SK-N-SH (cell line): ENCODE data around the gene SSBP2. TPM values are rescaled to one million over a fixed set of nuclear protein-coding genes. Genes with fewer than 3 reads are reported as not detected.

Experiments used
- CTCF ChIA-PET: fragments of 300-600, 350-600 bp; formaldehyde crosslinking; extraction: SDS; loops from one replicate; lab custom pipeline; 2021; lab: Yijun Ruan, JAX
- POLR2A ChIA-PET: fragments of 350-600 bp; sonication (Branson Sonifier 250); formaldehyde crosslinking; extraction: SDS; loops from one replicate; lab custom pipeline; 2020; ENCODE audit warnings: antibody characterized with exemption, inconsistent platforms; lab: Yijun Ruan, JAX
- DNase-seq: peaks from one replicate; pipeline ENCODE4 v3.0.0; 2012
- H2AFZ ChIP-seq: fragments of 200-600 bp; sonication (generic); 2 replicates; pipeline ENCODE4 v1.8.1; 2016; ENCODE audit warnings: antibody characterized with exemption, mild to moderate bottlenecking, low read depth
- H3F3A ChIP-seq: fragments of 200-600 bp; sonication (generic); replicated peaks from 2 replicates; pipeline ENCODE3; 2016; ENCODE audit warnings: antibody characterized with exemption, mild to moderate bottlenecking; ENCODE audit not compliant: insufficient read depth
- H3K27ac ChIP-seq, 2 experiments: fragments of 200-500 bp in 1 of 2; fragments of 200-600 bp in 1 of 2; sonication (Bioruptor generic) in 1 of 2; sonication (generic), shearing (Covaris generic) in 1 of 2; 2 replicates each; pipeline versions ENCODE4 v1.5.1 to v1.6.1; 2014 to 2016; ENCODE audit warnings: low read depth in 2 of 2, inconsistent platforms in 1 of 2, low read length in 1 of 2, mild to moderate bottlenecking in 1 of 2, mixed read lengths in 1 of 2
- H3K27me3 ChIP-seq: fragments of 200-600 bp; sonication (generic), shearing (Covaris generic); 2 replicates; pipeline ENCODE4 v1.6.1; 2016; ENCODE audit warnings: mixed run types; ENCODE audit not compliant: insufficient read depth
- H3K36me3 ChIP-seq, 2 experiments: fragments of 200-500 bp in 1 of 2; fragments of 200-600 bp in 1 of 2; sonication (Bioruptor generic) in 1 of 2; sonication (generic) in 1 of 2; replicated peaks in 1 of 2; 2 replicates each; pipeline versions ENCODE3 to v1.5.1; 2014 to 2016; ENCODE audit warnings: low read length in 1 of 2, mild to moderate bottlenecking in 1 of 2; ENCODE audit not compliant: insufficient read depth in 2 of 2, control insufficient read depth in 1 of 2
- H3K4me1 ChIP-seq, 2 experiments: fragments of 200-500 bp in 1 of 2; fragments of 200-600 bp in 1 of 2; sonication (Bioruptor generic) in 1 of 2; sonication (generic), shearing (Covaris generic) in 1 of 2; 2 replicates each; pipeline versions ENCODE4 v1.5.1 to v1.6.1; 2014 to 2016; ENCODE audit warnings: low read depth in 1 of 2, low read length in 1 of 2, mixed run types in 1 of 2; ENCODE audit not compliant: insufficient read depth in 2 of 2, control insufficient read depth in 1 of 2
- H3K4me2 ChIP-seq: fragments of 200-600 bp; sonication (generic), shearing (Covaris generic); 2 replicates; pipeline ENCODE4 v1.6.1; 2017; ENCODE audit warnings: mixed run types
- H3K4me3 ChIP-seq, 2 experiments: fragments of 200-500 bp in 1 of 2; fragments of 200-600 bp in 1 of 2; sonication (Bioruptor generic) in 1 of 2; sonication (generic), shearing (Covaris generic) in 1 of 2; 2 replicates each; pipeline versions ENCODE4 v1.5.1 to v1.8.1; 2014 to 2016; ENCODE audit warnings: low read depth in 2 of 2, inconsistent platforms in 1 of 2, low read length in 1 of 2, mild to moderate bottlenecking in 1 of 2, mixed read lengths in 1 of 2, moderate library complexity in 1 of 2
- H3K79me2 ChIP-seq: fragments of 200-600 bp; sonication (generic); 2 replicates; pipeline ENCODE4 v1.8.1; 2017; ENCODE audit warnings: mild to moderate bottlenecking; ENCODE audit not compliant: insufficient read depth
- H3K9ac ChIP-seq: fragments of 200-600 bp; sonication (generic); 2 replicates; pipeline ENCODE4 v1.6.1; 2017; ENCODE audit warnings: mixed run types
- H3K9me2 ChIP-seq: fragments of 200-600 bp; sonication (generic); 2 replicates; pipeline ENCODE4 v1.6.1; 2017; ENCODE audit warnings: mixed run types
- H3K9me3 ChIP-seq: fragments of 200-600 bp; sonication (generic); 2 replicates; pipeline ENCODE4 v1.6.1; 2017; ENCODE audit warnings: mixed run types, mild to moderate bottlenecking, moderate library complexity
- H4K20me1 ChIP-seq: fragments of 200-600 bp; sonication (generic); 2 replicates; pipeline ENCODE4 v1.6.1; 2017; ENCODE audit warnings: mild to moderate bottlenecking, mixed run types; ENCODE audit not compliant: insufficient read depth
- FOXM1 ChIP-seq: IDR thresholded peaks from 2 replicates; pipeline ENCODE4 v1.4.0; 2012; ENCODE audit warnings: low read depth, mild to moderate bottlenecking
- NFIC ChIP-seq: IDR thresholded peaks from 2 replicates; pipeline ENCODE4 v1.4.0; 2012; ENCODE audit warnings: borderline replicate concordance
- RCOR1 ChIP-seq: fragments of 150-350 bp; IDR thresholded peaks from 2 replicates; pipeline ENCODE4 v1.6.1; 2017; ENCODE audit warnings: antibody characterized with exemption, low read length
- RFX5 ChIP-seq: IDR thresholded peaks from 2 replicates; pipeline ENCODE4 v1.6.1; 2012; ENCODE audit warnings: mild to moderate bottlenecking, improper control_type of control experiment, low read length
- TCF12 ChIP-seq: IDR thresholded peaks from 2 replicates; pipeline ENCODE4 v1.4.0; 2012
- TEAD4 ChIP-seq: IDR thresholded peaks from 2 replicates; pipeline ENCODE4 v1.4.0; 2012; ENCODE audit warnings: mild to moderate bottlenecking, borderline replicate concordance; ENCODE audit not compliant: insufficient read depth
- WGBS: methylation state at CpG from one replicate; pipeline ENCODE4 v1.1.6; 2017; ENCODE audit warnings: low lambda C conversion rate; 5-methylcytosine and 5-hydroxymethylcytosine counted together
- polyA plus RNA-seq, 3 experiments: library from polyadenylated mRNA; depleted of rRNA; stranded (reverse); fragments of >200 nt; gene quantifications; 2 replicates each; pipeline ENCODE4 v1.2.3, GENCODE V29; 2012
- TF ChIP-seq, protein P1 (sequence below): IDR thresholded peaks from 2 replicates; pipeline ENCODE4; 2012
- TF ChIP-seq, protein P2 (sequence below): fragments of 200-600 bp; sonication (generic); IDR thresholded peaks from 2 replicates; pipeline ENCODE4 v1.6.1; 2017; ENCODE audit warnings: antibody characterized with exemption, mild to moderate bottlenecking, moderate library complexity
- TF ChIP-seq, protein P3 (sequence below): IDR thresholded peaks from 2 replicates; pipeline ENCODE4 v1.4.0; 2012; ENCODE audit warnings: low read depth
- TF ChIP-seq, protein P4 (sequence below): fragments of 150-350 bp; IDR thresholded peaks from 2 replicates; pipeline ENCODE4 v1.6.1; 2017; ENCODE audit warnings: antibody characterized with exemption, low read length, low read depth, borderline replicate concordance

SSBP2 gene
- polyA plus RNA-seq, 1 of the 3 experiments (the other 2 are of a cell fraction) = 35.3 TPM

DNA sequence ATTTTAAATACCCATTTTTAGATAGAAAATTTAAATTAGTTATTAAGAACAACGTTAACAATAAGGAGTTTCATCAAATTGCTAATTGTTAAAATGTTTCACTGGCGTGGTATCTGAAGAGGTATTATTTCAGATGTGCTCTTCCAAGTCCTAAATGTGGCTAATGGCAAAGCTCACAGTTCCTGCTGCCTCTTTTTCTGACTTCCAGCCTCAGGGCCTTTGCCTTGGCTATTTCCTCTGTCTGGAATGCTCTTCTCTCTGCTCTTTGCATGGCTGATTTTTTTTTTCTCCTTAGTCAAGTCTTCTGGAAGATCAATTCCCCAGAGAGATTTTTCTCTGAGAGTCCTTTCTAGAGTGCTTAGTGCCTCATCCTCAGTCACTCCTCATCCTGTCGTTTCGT is 9.6 kb upstream of the SSBP2 start:
- CTCF ChIA-PET = interaction anchor here (0.6 to 1.8 kb wide), 3 partner anchors 37 to 216 kb away, joined by 3 to 7 read pairs (median 3); no protein-coding TSS in a partner anchor
- no peaks in the 10 kb centered on the region for H3K27me3 ChIP-seq
- WGBS = 81% methylated on average over 4 of the region's 4 CpGs
- no peaks in the 10 kb centered on the region for H3K79me2 ChIP-seq
- H3F3A ChIP-seq = no peaks in the 10 kb centered on the region
- POLR2A ChIA-PET = no interaction called here
- no peaks in the 10 kb centered on the region for H3K9me3 ChIP-seq
- H3K9me2 ChIP-seq = no peaks in the 10 kb centered on the region
- H3K4me2 ChIP-seq = no peak overlapping the region
- TF ChIP-seq NFIC (no peak), RCOR1 (no peak), TCF12 (no peak), RFX5 (no peak), TEAD4 (no peak), FOXM1 (no peak)
- TF ChIP-seq, protein P1, sequence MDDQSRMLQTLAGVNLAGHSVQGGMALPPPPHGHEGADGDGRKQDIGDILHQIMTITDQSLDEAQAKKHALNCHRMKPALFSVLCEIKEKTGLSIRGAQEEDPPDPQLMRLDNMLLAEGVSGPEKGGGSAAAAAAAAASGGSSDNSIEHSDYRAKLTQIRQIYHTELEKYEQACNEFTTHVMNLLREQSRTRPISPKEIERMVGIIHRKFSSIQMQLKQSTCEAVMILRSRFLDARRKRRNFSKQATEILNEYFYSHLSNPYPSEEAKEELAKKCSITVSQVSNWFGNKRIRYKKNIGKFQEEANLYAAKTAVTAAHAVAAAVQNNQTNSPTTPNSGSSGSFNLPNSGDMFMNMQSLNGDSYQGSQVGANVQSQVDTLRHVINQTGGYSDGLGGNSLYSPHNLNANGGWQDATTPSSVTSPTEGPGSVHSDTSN = no peak
- TF ChIP-seq, protein P2, sequence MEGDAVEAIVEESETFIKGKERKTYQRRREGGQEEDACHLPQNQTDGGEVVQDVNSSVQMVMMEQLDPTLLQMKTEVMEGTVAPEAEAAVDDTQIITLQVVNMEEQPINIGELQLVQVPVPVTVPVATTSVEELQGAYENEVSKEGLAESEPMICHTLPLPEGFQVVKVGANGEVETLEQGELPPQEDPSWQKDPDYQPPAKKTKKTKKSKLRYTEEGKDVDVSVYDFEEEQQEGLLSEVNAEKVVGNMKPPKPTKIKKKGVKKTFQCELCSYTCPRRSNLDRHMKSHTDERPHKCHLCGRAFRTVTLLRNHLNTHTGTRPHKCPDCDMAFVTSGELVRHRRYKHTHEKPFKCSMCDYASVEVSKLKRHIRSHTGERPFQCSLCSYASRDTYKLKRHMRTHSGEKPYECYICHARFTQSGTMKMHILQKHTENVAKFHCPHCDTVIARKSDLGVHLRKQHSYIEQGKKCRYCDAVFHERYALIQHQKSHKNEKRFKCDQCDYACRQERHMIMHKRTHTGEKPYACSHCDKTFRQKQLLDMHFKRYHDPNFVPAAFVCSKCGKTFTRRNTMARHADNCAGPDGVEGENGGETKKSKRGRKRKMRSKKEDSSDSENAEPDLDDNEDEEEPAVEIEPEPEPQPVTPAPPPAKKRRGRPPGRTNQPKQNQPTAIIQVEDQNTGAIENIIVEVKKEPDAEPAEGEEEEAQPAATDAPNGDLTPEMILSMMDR = no peak
- TF ChIP-seq, protein P3, sequence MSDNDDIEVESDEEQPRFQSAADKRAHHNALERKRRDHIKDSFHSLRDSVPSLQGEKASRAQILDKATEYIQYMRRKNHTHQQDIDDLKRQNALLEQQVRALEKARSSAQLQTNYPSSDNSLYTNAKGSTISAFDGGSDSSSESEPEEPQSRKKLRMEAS = no peak
- no peak overlapping the region for H3K4me3 ChIP-seq
- no peaks in the 10 kb centered on the region for H3K36me3 ChIP-seq
- peaks cover 0 to 9% of the 10 kb centered on the region in 2 experiments; a peak in 1 of 4 replicates for H3K4me1 ChIP-seq
- no peak for DNase-seq
- no peaks in the 10 kb centered on the region for H4K20me1 ChIP-seq
- no peak overlapping the region for H3K27ac ChIP-seq
- H2AFZ ChIP-seq = no peak overlapping the region
- H3K9ac ChIP-seq = no peak overlapping the region

DNA sequence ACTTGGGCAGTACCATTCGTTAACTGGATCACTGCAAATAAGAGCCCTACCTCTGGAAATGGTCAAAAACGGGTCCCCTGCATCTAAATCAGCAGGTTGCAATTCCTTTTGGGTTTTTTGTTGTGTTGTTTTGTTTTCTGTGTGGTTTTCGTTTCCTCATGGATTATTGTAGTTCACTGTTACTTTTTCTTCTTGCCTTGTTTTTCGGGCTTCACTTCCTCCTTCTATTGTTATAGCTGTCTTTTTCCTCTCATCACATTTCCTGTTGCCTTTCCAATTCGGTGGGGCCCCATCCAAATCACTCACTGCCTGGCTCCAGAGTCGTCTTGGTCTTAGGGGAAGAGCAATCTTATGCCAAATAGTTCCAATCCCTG is 8.7 kb upstream of the SSBP2 start:
- Histone ChIP-seq H4K20me1 (no peaks in the 10 kb centered on the region), H3K4me2 (no peak overlapping the region), H3K4me3 (no peak overlapping the region), H3K9me3 (no peaks in the 10 kb centered on the region), H3F3A (no peaks in the 10 kb centered on the region), H3K36me3 (no peaks in the 10 kb centered on the region), H2AFZ (no peak overlapping the region), H3K4me1 (peaks cover 0 to 9% of the 10 kb centered on the region in 2 experiments; a peak in 1 of 4 replicates), H3K9ac (no peak overlapping the region), H3K27ac (no peak overlapping the region), H3K9me2 (no peaks in the 10 kb centered on the region), H3K79me2 (no peaks in the 10 kb centered on the region), H3K27me3 (no peaks in the 10 kb centered on the region)
- TF ChIP-seq, protein P4, sequence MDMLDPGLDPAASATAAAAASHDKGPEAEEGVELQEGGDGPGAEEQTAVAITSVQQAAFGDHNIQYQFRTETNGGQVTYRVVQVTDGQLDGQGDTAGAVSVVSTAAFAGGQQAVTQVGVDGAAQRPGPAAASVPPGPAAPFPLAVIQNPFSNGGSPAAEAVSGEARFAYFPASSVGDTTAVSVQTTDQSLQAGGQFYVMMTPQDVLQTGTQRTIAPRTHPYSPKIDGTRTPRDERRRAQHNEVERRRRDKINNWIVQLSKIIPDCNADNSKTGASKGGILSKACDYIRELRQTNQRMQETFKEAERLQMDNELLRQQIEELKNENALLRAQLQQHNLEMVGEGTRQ = no peak
- POLR2A ChIA-PET = no interaction called here
- DNase-seq = no peak
- CTCF ChIA-PET = interaction anchor here (0.9 kb wide), 1 partner anchor 92 kb away, joined by 3 read pairs; no protein-coding TSS in a partner anchor
- 83% methylated on average over 6 of the region's 6 CpGs for WGBS
